DND-41 (cell line): ENCODE results near the gene DYNLT5.

Experiments
- EZH2 ChIP-seq: IDR thresholded peaks from 3 replicates; pipeline ENCODE4 v1.6.1; 2012; ENCODE audit warnings: borderline replicate concordance, low read depth, mild to moderate bottlenecking, moderate library complexity, low read length, inconsistent platforms; ENCODE audit not compliant: severe bottlenecking
- TF ChIP-seq, protein P1 (sequence below): IDR thresholded peaks from 2 replicates; pipeline ENCODE4 v1.5.1; 2012; ENCODE audit warnings: borderline replicate concordance, low read length, moderate library complexity, mild to moderate bottlenecking; ENCODE audit not compliant: poor library complexity, severe bottlenecking; ENCODE audit errors: extremely low read depth

DNA sequence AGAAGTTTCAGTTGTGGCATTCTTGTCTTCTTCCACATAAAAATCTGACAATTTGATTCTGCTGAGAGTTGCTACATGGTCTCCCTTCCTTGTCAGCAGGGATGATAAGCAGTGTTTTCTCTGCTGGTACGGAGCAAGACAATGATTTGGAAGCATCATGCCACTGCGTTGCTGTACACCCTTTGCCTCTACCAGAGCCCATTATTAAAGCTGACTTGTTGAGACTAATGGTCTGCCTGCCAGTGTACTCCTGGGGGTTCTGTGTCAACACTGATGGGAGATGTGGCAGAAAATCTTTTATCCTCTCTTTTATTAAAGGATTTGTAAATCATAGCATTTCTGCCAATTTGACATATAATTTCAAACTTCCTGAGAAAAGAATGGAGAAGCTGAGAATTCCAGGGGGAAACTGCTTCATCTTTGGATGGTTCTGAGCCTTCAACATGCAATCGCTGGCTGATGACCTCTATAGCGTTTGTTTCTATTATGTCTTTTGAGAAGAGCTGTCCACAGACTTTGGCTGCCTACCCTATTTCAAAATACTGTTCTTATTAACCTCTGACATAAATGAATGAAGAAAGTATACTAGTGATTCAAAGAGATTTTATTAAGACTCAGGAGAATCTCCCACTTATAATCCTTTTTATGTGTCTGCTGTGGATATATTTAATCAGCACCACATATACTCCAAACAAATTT, 47.9 kb upstream of the DYNLT5 start:
- TF ChIP-seq, protein P1, sequence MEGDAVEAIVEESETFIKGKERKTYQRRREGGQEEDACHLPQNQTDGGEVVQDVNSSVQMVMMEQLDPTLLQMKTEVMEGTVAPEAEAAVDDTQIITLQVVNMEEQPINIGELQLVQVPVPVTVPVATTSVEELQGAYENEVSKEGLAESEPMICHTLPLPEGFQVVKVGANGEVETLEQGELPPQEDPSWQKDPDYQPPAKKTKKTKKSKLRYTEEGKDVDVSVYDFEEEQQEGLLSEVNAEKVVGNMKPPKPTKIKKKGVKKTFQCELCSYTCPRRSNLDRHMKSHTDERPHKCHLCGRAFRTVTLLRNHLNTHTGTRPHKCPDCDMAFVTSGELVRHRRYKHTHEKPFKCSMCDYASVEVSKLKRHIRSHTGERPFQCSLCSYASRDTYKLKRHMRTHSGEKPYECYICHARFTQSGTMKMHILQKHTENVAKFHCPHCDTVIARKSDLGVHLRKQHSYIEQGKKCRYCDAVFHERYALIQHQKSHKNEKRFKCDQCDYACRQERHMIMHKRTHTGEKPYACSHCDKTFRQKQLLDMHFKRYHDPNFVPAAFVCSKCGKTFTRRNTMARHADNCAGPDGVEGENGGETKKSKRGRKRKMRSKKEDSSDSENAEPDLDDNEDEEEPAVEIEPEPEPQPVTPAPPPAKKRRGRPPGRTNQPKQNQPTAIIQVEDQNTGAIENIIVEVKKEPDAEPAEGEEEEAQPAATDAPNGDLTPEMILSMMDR: no peak
- no peak for TF ChIP-seq EZH2
